HG03575 (cell line): Measurements from ENCODE around the gene CTDP1.

Experiments
- ATAC-seq: cut with Tn5 transposase; IDR thresholded peaks from one replicate; pipeline ENCODE4 v1.9.1; 2021; ENCODE audit not compliant: unreplicated experiment, insufficient number of reproducible peaks, low FRiP score; ENCODE audit errors: extremely low read depth

The CTDP1 gene, protein sequence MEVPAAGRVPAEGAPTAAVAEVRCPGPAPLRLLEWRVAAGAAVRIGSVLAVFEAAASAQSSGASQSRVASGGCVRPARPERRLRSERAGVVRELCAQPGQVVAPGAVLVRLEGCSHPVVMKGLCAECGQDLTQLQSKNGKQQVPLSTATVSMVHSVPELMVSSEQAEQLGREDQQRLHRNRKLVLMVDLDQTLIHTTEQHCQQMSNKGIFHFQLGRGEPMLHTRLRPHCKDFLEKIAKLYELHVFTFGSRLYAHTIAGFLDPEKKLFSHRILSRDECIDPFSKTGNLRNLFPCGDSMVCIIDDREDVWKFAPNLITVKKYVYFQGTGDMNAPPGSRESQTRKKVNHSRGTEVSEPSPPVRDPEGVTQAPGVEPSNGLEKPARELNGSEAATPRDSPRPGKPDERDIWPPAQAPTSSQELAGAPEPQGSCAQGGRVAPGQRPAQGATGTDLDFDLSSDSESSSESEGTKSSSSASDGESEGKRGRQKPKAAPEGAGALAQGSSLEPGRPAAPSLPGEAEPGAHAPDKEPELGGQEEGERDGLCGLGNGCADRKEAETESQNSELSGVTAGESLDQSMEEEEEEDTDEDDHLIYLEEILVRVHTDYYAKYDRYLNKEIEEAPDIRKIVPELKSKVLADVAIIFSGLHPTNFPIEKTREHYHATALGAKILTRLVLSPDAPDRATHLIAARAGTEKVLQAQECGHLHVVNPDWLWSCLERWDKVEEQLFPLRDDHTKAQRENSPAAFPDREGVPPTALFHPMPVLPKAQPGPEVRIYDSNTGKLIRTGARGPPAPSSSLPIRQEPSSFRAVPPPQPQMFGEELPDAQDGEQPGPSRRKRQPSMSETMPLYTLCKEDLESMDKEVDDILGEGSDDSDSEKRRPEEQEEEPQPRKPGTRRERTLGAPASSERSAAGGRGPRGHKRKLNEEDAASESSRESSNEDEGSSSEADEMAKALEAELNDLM

DNA sequence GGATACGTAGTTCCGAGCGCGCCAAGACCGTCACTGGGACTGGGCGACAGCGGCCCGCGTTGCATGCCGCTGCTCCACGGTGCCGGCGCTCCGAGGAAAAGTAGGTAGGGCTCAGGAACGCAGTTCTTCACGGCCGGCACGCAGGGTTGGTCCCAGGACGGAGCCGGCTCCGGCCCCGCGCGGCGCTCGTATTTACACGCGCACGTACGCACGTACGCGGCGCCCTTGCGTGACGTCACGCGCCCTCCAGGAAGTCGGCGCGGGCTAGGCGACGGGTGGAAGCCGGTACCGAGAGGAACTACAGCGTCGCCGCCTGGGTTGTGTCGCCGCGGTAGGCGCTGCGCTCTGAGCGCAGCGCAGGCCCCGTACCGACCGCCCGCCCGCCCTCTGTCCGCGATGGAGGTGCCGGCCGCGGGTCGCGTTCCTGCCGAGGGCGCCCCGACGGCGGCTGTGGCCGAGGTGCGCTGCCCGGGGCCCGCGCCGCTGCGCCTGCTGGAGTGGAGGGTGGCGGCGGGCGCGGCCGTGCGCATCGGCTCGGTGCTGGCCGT is at the start of gene CTDP1:
CTDP1 (plus strand) TSS at position 252 of the 548 bp plus-strand sequence; CDS start at position 397, 145 bp downstream.
- ATAC-seq, result peak; percentile 22

DNA sequence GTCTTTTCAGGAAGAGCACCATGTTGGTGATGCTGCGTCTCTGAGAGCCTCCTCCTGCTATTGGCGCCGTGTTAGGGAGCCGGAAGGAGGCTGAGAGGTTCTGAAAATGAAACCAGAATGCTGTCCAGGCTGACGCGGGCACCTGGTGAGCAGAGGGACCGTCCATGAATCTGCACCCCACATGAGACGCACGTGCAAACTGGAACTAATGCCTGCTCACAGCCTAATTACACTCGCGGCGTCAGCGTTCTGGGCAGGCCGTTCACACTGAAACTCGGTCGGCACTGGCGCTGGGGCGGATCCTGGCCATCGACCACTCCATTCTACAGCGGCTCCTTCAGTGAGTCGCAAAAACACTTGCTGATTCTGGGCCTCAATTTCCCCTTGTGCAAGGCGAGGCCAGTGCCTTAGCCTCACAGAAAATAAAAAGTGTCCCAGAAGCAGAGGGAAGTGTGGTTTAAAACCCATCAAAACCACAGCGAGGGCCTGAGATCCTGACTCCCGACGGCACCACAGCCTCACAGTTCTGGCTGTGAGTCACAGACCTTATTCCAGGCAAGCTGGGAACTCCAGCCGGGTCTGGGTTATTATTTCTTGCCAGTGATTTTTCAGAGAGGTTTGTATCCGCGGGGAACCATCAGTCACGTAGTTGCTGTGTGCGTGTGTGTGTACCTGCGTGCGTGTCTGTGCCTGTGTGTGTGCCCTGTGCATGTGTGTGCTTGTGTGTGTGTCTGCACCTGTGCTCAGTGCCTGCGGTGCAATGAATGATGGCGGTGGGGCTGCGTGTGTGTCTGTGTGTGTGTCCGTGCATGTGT is 49.1 kb upstream of the CTDP1 start:
- ATAC-seq, result no peak

DNA sequence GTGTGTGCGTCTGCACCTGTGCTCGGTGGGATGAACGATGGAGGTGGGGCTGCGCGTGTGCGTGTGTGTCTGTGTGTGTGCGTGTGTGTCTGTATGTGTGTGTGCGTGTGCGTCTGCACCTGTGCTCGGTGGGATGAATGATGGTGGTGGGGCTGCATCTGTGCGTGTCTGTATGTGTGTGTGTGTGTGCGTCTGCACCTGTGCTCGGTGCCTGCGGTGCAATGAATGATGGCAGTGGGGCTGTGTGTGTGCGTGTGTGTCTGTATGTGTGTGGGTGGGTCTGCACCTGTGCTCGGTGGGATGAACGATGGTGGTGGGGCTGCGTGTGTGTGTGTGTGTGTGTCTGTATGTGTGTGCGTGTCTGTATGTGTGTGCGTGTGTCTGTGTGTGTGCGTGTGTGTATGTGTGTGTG is 48.5 kb upstream of the CTDP1 start:
- ATAC-seq, result no peak

DNA sequence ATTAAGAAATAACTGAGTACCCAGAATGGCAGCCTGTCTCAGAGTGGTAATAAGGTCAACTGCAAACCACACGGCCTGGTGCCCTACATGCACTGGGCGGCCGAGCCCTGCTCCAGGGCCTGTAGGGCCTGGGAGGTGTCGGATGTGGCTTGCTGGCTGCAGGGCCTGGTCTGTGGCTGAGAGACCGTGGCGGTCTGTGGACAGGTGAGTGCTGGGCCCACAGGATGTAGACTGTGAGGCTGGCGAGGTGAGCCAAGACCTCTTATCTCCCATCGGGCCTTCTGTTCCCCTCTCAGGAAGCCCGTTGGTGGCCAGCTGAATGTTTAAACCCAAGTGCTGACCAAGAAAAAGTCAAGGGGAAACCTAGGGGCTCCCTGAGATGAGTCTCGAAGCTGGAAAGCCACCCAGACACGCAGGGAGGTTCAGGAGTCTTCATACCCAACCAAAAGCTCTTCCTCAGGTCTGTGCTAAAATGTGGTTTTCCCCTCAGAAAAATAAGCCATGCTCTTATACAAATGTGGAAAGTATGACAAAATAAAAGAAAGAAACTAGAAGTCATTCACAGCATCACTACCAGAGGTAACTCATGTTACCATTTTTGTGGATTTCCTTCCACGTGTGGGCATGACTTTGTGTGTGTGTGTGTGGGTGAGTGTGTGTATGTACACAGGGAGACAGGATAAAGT is 47.7 kb upstream of the CTDP1 start:
- no peak for ATAC-seq

- ATAC-seq, result no peak
Measured at GRCh38 chr18:79632765-79633164, 46.8 kb upstream of the CTDP1 start.

DNA sequence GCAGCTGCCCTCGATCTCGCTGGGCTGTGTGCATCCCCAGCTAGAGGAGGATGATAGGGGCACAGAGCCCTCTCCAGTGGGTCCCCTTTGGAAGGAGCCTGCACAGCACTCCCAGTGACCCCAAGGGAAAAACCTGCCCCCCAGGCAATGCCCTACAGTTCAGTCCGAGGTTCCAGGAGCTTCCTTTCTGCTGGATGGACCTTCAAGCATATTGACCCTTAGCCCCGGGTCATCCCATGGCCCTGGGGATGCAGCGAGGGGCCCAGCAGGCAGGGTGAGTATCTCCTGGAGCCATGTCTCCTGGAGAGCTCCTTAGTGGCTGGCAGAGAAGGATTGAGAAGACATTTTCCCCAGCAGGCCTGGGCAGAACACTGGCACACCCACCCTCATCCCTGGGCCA is 45.4 kb upstream of the CTDP1 start:
- ATAC-seq, result no peak

DNA sequence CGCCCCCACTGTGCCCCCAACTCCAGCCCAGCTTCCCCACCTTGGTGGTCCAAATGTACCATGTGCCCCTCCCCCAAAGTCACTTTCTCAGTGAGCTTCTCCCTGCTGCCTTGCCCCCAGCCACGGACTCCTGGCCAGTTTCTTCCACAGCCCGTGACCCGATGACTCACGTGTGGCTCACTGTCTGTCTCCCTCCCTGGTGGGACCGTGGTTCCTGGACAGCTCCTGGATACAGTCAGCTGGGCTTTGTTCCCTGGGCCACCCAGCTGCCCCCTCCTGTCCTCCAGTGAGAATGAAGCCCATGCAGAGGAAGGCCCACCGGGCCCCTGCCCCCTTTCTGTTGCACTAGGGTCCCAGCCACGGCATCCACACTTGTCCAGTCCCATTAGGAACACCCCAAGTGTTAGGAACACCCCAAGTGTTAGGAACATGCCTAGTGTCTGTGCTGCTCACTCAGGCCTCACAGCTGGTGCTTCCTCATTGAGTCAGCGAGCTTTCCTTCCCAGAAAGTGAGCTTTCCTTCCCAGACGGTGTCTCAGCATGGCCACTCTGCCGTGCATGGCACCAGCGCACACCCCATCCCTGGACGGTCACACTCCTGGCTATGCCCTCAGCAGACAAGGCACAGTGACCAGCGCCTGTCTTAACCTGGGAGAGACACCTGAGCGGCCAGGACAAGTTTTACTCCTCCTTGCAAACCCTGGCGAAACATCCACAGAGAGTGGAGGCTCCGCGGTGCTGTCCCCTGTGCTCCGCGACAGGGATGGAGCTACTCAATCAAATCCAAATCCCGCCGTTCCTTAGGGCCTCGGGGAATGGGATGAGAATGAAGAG is 44.8 kb upstream of the CTDP1 start:
- ATAC-seq, result no peak

GRCh38 chr18:79635427-79635726 is 44.2 kb upstream of the CTDP1 start:
- no peak for ATAC-seq

DNA sequence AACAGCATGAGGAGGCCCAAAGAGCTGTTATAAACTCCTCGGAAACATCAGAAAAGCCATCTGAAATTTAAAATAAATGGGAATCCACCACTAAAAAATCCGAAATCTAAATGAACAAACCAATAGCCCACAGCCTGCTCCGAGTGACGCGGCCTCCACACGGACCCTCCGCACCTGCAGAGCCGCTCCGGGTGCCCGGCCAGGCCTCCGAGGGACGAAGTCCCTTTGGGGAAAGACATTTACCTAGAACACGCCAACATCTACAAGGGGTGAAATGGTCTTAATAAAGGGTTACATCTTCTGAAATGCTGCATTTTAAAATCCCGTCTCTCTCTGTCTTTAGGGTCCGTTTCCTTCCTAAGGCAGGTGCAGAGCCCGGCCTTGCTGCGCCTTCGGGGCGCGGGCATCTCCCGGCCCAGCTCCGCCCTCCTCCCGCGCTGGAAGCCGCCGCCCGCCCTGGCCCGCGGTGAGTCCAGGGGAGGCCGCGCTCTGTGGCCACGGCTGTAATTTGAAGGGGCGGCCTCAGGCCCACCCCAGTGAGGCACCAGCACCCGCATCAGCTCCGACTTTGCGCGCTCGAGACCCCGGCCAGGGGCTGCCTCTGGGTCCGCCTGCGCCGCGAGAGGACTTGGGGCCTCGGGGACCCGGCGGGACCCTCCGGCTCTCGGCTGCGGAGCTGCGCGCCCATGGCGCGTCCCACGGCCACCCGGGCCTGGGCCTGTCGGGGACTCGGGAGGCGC is 42.3 kb upstream of the CTDP1 start:
- no peak for ATAC-seq

DNA sequence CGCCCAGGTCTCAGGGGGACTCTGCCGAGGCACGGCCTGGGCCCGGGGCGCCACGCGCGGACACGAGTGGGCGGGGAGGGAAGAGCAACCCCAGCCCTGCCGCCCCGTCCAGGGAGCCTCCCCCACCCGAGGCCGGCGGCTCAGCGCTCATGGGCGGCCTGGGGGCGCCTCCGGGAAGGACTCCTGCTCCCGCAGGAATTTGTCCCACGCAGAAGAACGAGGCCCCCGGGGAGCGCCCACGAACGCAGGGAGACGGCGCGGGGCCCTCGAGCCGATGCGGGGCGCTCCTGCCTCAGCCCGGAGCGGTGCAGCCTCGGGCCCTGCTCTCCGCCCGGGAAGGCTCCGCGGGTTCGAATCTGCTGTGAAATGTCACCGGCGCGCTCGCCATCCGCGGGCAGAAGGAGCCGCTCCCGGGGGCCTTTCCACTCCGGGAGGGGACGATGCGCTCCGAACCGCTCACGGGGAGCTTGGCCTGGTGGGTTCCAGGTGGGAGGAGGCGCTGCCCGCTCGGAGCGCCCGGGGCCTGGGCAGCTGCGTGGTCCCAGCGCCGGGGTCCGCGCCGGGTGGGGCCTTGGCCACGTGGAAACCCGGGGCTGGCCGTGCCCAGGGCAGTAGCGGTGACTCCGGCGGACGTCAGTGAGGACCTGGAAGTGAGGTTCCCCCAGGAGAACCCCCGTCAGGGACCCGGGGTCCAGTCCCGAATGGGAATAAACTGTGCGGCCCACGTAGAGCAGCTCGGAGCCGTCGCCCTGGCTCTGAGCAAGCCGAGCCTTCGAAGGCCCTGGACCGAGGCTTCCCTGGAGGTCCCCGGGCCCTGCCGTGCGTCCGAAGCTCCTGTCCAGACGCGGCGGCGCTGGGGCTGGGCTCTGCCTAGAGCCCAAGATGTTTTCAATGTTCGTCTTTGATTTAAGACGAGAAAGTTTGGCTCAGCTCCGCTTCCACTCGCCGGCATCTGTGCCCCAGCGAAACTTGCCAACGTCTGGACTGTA is 41.4 kb upstream of the CTDP1 start:
- no peak for ATAC-seq

DNA sequence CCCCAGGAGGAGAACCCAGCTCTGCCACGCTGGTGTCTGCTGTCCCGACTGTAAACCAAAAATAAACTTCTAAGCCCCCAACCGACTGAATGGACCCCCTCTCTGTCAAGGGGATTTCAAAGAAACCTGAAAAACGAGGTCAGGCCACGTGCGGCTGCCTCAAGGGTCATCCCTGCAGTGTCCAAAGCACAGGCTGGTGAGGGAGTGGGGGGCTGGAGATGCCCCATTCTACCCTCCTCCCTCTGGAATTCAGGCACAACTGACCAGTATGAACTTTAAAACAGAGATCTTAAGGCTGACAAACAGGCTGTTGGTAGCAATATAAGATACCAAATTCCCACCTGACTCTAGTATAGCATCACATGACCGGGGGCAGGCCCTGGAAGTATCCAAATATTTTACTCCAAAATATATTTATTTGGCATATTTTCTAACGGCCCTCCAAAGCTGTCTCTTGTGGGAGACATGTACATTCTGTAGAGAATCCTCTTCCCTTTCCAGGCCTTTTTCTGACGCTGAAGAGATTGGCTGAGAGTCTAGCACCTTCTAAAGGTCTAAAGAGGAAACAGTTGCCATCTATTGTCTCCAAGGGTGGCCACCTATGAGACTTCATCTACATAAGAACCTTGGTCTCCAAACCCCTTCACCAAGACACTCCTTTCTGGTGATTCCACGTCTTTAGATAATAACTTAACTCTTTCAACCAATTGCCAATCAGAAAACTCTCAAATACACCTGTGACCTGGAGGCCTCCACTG is 40.4 kb upstream of the CTDP1 start:
- no peak for ATAC-seq

DNA sequence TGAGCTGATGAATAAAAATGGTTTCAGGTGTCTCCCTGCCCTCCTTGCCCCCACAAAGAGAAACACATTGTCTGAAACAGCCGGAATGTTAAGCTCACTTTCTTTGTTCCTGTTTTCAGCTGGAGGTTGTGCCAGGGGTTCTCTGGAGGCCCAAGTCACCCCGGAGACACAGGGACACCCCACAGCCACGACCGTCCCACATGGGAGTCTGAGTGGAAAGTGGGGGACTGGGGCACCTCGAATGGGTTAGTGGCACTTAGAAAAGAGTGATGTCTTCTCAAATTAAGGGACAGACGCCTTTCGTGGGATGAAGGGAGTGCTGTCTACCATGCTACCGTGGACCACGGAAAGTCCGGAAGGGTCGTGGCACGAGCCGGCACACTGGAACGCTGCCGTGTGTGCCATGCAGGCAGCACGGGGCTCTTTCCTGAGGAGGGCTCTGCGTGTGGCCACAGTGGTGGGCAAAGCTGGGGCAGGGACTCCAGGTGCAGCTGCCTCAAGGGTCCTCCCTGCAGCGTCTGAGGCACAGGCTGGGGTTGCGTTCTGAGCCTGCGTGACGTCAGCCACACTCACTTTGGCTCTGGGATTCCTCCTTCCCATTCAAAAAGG is 39.4 kb upstream of the CTDP1 start:
- no peak for ATAC-seq

- no peak for ATAC-seq
Measured at GRCh38 chr18:79640875-79641274, 38.7 kb upstream of the CTDP1 start.

DNA sequence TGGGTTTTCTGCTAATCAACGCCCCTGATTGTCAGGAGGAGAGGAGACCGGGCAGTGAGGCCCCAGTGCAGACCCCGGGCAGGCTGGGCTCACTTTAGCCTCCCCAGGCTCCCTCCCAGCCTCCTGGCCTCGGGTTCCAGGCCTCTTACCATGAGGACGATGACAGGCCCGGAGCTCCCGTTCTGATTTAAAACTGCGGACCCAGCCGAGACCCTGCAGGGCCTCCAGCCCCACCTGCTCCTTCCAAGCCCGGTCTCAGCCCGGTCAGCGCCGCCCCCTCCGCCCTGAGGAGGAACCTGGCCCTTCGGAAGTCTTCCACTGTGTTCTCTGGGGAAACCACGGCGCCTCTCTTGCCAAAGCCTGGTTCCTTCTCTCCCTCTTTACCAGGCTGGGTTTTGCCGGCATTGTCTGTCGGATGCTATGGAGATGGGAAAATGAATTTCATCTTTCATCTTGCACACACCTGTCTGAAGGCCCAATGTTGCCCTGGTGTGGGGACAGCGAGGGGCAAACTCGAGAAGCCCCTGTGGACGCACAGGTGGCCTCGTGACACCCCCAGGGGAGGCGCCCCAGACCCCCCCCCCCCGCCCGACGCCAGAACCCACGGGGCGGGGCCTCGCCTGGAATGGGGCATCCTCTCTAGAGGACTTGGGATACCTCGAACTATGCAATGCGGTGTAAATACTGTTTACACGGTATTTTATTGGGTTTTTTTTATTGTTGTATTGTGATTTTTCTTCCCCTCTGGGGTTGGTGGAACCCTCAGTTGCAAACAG is 37.7 kb upstream of the CTDP1 start:
- no peak for ATAC-seq
